ENCODE results near the gene ZIK1. TPM values are rescaled to one million over a fixed set of nuclear protein-coding genes. Genes with fewer than 3 reads are reported as not detected.

The ZIK1 gene
- total RNA-seq, 2 experiments from 2014 or later = 8.7 to 11.1 TPM

- ChIA-PET CTCF (no interaction called here), POLR2A (no interaction called here)
These were observed 15.9 kb downstream of the ZIK1 start, which contains the start of gene ZNF530 for GRCh38 chr19:57599761-57600383. Gene ZNF530 (plus strand): TSS chr19:57599885. CDS start chr19:57604346, 4,461 bp downstream.

DNA sequence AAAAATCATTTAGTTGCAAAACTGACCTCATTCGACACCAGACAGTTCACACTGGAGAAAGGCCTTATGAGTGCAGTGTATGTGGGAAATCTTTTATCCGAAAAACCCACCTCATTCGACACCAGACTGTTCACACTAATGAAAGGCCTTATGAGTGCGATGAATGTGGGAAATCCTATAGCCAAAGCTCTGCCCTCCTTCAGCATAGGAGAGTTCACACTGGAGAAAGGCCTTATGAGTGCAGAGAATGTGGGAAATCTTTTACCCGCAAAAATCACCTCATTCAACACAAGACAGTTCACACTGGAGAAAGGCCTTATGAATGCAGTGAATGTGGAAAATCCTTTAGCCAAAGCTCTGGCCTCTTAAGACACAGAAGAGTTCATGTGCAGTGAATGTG is 23.0 kb downstream of the ZIK1 start:
- ChIA-PET CTCF (no interaction called here), POLR2A (interaction anchor here (0.7 kb wide), 1 partner anchor 69 kb away, joined by 5 read pairs; no protein-coding TSS in a partner anchor)

DNA sequence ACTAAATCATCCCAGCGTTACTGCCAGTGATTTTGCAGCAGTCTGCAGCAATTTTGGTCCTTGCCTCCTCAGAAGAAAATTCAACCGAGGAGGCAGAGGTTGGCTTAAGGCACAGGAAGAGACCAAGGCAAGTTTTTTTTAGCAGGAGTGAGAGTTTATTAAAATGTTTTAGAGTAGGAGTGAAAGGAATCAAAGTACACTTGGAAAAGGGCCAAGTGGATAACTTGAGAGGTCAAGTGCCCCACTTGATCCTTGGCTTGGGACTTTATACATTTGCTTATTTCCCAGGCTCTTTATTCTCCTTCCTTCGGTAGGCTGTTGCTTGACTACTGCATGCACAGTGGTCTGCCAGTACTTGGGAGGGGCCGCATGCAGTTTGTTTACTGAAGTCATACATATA is 27.2 kb downstream of the ZIK1 start:
- CTCF ChIA-PET = no interaction called here
- POLR2A ChIA-PET = no interaction called here

- ChIA-PET CTCF (interaction anchor here (1.5 kb wide), 1 partner anchor 68 kb away, joined by 3 read pairs; the partner anchor contains the start of gene ZNF551), POLR2A (interaction anchor here (0.6 to 1.1 kb wide), 2 partner anchors 95 to 249 kb away, joined by 3 read pairs; partner anchors contain the start of gene ZNF154)
These were observed 30.2 kb downstream of the ZIK1 start, which contains the start of gene ZNF134 for GRCh38 chr19:57613941-57614743. Gene ZNF134 (plus strand): TSS chr19:57614242. CDS start chr19:57619469, 5,227 bp downstream.

GRCh38 chr19:57615346-57615745 is 31.4 kb downstream of the ZIK1 start:
- ChIA-PET CTCF (no interaction called here), POLR2A (no interaction called here)

DNA sequence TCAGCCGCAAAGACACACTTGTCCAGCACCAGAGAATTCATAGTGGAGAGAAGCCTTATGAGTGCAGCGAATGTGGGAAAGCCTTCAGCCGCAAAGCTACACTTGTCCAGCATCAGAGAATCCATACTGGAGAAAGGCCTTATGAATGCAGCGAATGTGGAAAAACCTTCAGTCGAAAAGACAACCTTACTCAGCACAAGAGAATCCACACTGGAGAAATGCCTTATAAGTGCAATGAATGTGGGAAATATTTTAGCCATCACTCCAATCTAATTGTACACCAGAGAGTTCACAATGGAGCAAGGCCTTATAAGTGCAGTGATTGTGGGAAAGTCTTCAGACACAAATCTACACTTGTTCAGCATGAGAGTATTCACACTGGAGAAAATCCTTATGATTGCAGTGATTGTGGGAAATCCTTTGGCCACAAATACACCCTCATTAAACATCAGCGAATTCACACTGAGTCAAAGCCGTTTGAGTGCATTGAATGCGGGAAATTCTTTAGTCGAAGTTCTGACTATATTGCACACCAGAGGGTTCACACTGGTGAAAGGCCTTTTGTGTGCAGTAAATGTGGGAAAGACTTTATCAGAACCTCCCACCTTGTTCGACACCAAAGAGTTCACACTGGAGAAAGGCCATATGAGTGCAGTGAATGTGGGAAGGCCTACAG is 36.9 kb downstream of the ZIK1 start:
- ChIA-PET POLR2A (no interaction called here), CTCF (no interaction called here)

DNA sequence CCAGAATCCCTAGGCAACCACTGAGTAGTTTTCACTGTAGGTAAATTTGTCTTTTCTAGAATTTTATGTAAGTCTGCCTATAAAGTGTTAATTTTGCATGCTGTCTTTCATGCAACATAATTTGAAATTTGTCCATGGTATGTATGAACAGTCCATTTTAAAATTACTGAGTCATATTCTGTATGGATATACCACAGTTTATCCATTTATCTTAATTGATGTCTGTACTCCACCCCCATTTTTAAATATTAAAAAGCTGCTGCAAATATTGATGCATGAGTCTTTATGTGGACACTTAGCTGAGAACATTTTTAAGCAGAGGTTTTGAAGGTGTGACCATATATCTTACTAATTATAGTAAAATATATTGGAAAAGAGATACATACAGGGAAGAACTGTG is 39.1 kb downstream of the ZIK1 start:
- ChIA-PET POLR2A (interaction anchor here (0.7 kb wide), 1 partner anchor 10 kb away, joined by 3 read pairs; the partner anchor contains the start of gene ZNF211), CTCF (no interaction called here)

DNA sequence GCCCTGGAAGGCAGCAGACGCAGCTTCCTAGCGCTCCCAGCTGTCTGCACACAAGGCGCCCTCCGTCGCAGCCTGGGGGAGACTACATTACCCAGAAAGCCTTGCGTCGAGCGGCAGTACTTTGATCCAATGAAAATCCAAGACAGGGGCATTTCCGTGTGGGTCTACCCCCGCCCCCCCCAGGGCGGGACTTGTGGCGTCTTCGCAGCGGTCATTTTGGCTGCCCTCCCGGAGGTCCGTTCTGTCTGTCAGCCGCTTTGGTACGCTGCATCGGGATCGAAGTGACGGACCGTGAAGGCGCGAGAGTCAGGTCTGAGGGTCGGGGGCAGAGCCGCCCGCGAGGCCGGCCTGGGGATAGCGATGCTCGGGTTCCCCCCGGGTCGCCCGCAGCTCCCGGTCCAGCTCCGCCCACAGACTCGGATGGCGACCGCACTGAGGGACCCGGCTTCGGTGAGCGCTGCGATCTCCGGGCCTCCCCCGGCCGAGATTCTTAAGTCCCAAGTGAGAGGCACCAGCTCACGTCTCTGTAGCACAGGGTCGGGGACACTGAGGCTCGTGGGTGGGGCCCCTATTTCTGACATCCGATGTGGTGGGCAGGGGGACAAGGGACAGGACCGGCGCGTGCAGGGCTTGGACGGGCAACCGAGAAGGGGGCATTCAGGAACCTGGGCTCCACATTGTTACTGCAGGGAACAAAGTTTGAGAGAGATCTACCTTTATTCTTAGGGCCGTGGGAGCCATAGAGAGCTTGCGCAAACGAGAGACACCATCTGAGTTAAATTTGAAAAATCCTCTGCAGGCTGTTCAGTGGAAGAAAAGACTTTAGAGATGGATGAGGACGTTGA is 49.3 kb downstream of the ZIK1 start, which contains the start of gene ZNF211:
ZNF211 (plus strand) TSS at position 182 of the 845 bp plus-strand sequence; CDS start at position 361, 179 bp downstream.
- ChIA-PET POLR2A (interaction anchor here (0.6 to 1.5 kb wide), 4 partner anchors 10 to 512 kb away, joined by 3 read pairs; partner anchors contain the start of genes ZNF154 and ZNF551), CTCF (interaction anchor here (2.2 kb wide), 1 partner anchor 49 kb away, joined by 4 read pairs; the partner anchor contains the start of gene ZNF551)

DNA sequence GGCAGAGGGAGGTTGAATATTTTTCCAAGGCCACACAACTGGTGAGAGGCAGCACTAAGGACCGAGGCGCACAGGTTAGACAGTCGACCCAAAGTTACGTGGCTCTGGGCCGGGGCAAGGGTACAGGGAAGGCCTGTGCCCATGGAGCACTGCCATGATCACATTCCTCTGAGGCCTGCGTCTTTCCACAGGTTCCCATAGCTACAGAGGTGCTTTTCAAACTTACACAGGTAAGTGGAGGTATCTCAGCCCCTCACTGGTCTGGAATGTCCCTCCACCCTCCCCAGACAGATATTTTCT is 49.8 kb downstream of the ZIK1 start:
- ChIA-PET POLR2A (interaction anchor here (0.6 to 1.5 kb wide), 3 partner anchors 10 to 512 kb away, joined by 3 read pairs; partner anchors contain the start of gene ZNF551), CTCF (interaction anchor here (2.2 kb wide), 1 partner anchor 48 kb away, joined by 4 read pairs; the partner anchor contains the start of gene ZNF551)

- ChIA-PET POLR2A (no interaction called here), CTCF (no interaction called here)
These were observed 53.4 kb downstream of the ZIK1 start for GRCh38 chr19:57637379-57637778.

DNA sequence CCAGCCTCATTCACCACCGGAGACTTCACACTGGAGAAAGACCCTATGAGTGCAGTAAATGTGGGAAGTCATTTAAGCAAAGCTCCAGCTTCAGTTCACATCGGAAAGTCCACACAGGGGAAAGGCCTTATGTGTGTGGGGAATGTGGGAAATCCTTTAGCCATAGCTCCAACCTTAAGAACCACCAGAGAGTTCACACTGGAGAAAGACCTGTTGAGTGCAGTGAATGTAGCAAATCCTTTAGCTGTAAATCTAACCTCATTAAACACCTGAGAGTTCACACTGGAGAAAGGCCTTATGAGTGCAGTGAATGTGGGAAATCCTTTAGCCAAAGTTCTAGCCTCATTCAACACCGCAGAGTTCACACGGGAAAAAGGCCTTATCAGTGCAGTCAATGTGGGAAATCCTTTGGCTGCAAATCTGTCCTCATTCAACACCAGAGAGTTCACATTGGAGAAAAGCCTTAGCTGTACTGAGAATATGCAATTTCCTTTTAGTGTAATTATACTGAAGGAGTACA is 57.8 kb downstream of the ZIK1 start:
- CTCF ChIA-PET = interaction anchor here (1.1 kb wide), 1 partner anchor 12 kb away, joined by 4 read pairs; no protein-coding TSS in a partner anchor

GRCh38 chr19:57642396-57643046 is 58.6 kb downstream of the ZIK1 start:
- CTCF ChIA-PET = interaction anchor here (0.6 to 1.1 kb wide), 2 partner anchors 13 to 229 kb away, joined by 4 read pairs; no protein-coding TSS in a partner anchor
- POLR2A ChIA-PET = no interaction called here

More for the DNA sequence above, 57.8 kb downstream of the ZIK1 start:
- POLR2A ChIA-PET = no interaction called here

Other genes with a start within 250 kb of the ZIK1 start
- gene ZNF304, start 232.9 kb upstream of the ZIK1 start, total RNA-seq = 1 to 10 TPM; 8.9 to 9.7 TPM
- 1 to 10 TPM; 5.6 to 7.1 TPM for gene TRAPPC2B, start 220.6 kb upstream of the ZIK1 start, total RNA-seq
- gene ZNF547, start 220.6 kb upstream of the ZIK1 start, total RNA-seq = 1 to 10 TPM; 1.9 to 2.7 TPM
- gene ZNF548, start 194.3 kb upstream of the ZIK1 start, total RNA-seq = 10 to 100 TPM; 11.8 to 13.9 TPM
- 10 to 100 TPM in 1 of 2 experiments, 1 to 10 TPM in 1; 9.9 to 10.9 TPM for gene ZNF17, start 173.0 kb upstream of the ZIK1 start, total RNA-seq
- gene ZNF749, start 148.8 kb upstream of the ZIK1 start, total RNA-seq = 10 to 100 TPM; 27.5 to 28.6 TPM
- under 1 TPM; 0.15 to 0.17 TPM for gene VN1R1, start 127.0 kb upstream of the ZIK1 start, total RNA-seq
- gene ZNF772, start 106.6 kb upstream of the ZIK1 start, total RNA-seq = 1 to 10 TPM; 5.2 to 6.1 TPM
- 1 to 10 TPM; 7.3 to 7.5 TPM for gene ZNF419, start 96.4 kb upstream of the ZIK1 start, total RNA-seq
- gene ZNF773, start 84.2 kb upstream of the ZIK1 start, total RNA-seq = 1 to 10 TPM; 5.0 to 7.0 TPM
- 1 to 10 TPM; 4.4 TPM for gene ZNF549, start 56.8 kb upstream of the ZIK1 start, total RNA-seq
- 1 to 10 TPM; 8.8 to 10.0 TPM for gene ZNF550, start 24.3 kb upstream of the ZIK1 start, total RNA-seq
- gene ZNF416, start 5.2 kb upstream of the ZIK1 start, total RNA-seq = 1 to 10 TPM; 3.4 to 4.0 TPM
- 10 to 100 TPM; 10.2 to 10.8 TPM for gene ZNF530, start 15.7 kb downstream of the ZIK1 start, total RNA-seq
- 10 to 100 TPM; 15.9 to 16.9 TPM for gene ZNF134, start 30.1 kb downstream of the ZIK1 start, total RNA-seq
- gene ZNF211, start 49.0 kb downstream of the ZIK1 start, total RNA-seq = 1 to 10 TPM; 5.5 to 6.6 TPM
- not detected for gene ZSCAN4, start 84.8 kb downstream of the ZIK1 start, total RNA-seq
- 10 to 100 TPM; 12.8 to 13.9 TPM for gene ZNF551, start 97.8 kb downstream of the ZIK1 start, total RNA-seq
- 1 to 10 TPM; 5.0 to 5.1 TPM for gene ZNF154, start 125.1 kb downstream of the ZIK1 start, total RNA-seq
- gene ZNF671, start 143.5 kb downstream of the ZIK1 start, total RNA-seq = 1 to 10 TPM; 8.2 to 8.4 TPM
- 10 to 100 TPM; 10.2 to 10.8 TPM for gene ZNF776, start 162.7 kb downstream of the ZIK1 start, total RNA-seq
- 10 to 100 TPM; 13.6 to 15.4 TPM for gene ZNF586, start 185.5 kb downstream of the ZIK1 start, total RNA-seq
- gene ZNF552, start 230.8 kb downstream of the ZIK1 start, total RNA-seq = 1 to 10 TPM; 6.4 to 7.2 TPM
- gene ZNF587B, start 246.2 kb downstream of the ZIK1 start, total RNA-seq = 10 to 100 TPM; 27.3 to 27.5 TPM

Data from activated CD8-positive, alpha-beta memory T cell treated with anti-CD3 and anti-CD28 coated beads for 36 hours (primary cell).